ENCODE results near the gene KIAA1328.

Gene KIAA1328

DNA sequence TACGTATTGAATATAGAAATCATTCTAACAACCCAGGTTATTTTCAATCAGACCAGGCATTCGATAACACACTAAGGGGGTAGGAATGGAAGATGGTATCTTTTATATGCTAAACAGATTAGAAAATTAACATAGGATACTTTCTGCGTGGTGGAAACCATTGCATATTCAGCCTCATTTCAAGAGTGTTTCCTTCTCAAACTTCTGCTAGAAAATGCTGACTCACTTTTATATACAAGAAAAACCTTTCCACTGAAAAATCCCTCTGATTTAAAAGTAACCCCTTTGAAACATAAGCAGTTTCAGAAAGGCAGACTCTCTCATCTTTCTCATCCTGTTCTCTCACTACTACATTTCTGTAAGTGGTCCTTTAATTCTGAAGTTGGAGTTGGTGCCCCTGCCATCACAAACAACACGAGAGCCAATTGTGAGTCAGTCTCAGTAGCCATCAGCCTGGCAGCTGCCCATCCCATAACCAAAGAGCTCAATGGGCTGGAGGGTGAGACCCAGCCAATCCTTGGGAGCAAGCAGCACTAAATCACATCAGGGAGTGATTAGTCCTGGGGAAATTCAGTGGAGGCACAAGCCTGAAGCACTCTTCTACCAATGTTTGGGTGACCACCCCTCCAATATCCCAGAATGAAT lies 393.5 kb downstream of the KIAA1328 start:
- DNase-seq (ENCODE audit: extremely low read depth, low read depth): no peak
- H3K4me3 ChIP-seq (replicated peaks; ENCODE audit: low read depth, low read length): no peak overlapping the region
- no peak for TF ChIP-seq CTCF (IDR thresholded peaks at IDR 0.05; ENCODE audit: low read depth, low read length, missing control alignments)

DNA sequence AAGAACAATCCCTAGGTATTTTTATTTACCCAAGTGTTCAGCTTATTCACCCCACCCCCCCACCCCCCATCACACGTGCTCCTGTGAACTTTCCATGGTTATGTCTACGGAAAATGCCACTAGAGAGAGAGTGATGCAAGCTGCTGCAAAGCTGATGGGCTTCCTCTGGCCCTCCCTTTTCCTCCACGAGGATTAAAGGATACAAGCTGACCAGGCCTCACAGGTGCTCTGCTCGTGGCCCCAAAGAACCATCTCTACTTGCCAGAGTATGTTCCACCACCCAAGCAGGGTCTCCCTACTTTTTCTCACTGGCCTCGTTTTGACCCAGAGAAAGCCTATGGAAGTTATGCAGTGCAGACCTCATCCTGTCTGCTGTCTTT lies 394.1 kb downstream of the KIAA1328 start:
- H3K4me3 ChIP-seq (replicated peaks; ENCODE audit: low read depth, low read length): no peak overlapping the region
- TF ChIP-seq CTCF (IDR thresholded peaks at IDR 0.05; ENCODE audit: low read depth, low read length, missing control alignments): no peak
- DNase-seq (ENCODE audit: extremely low read depth, low read depth): no peak

- H3K4me3 ChIP-seq (replicated peaks; ENCODE audit: low read depth, low read length): no peak overlapping the region
- no peak for TF ChIP-seq CTCF (IDR thresholded peaks at IDR 0.05; ENCODE audit: low read depth, low read length, missing control alignments)
- no peak for DNase-seq (ENCODE audit: extremely low read depth, low read depth)
These were observed 396.4 kb downstream of the KIAA1328 start for GRCh38 chr18:37225279-37225678.

DNA sequence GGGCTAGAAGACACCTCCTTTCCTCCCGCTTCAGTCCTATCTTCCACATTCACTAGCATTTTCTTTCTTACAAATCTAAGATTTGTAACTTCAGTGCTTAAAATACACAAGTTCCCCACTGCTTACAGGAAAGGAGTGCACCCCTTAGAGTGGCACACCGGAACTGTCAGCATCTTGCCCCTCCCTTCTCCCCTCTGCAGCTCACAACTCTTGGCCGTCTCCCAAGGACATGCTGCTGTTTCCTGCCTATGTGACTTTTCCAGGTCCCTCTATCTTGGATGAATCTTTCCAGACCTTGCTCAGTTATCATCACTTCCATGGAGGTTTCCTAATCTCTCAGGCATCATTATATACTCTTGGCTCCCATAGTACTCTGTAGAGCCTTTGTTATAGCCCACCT lies 401.8 kb downstream of the KIAA1328 start:
- no peak for TF ChIP-seq CTCF (IDR thresholded peaks at IDR 0.05; ENCODE audit: low read depth, low read length, missing control alignments)
- DNase-seq (ENCODE audit: extremely low read depth, low read depth): no peak
- H3K4me3 ChIP-seq (replicated peaks; ENCODE audit: low read depth, low read length): no peak overlapping the region

DNA sequence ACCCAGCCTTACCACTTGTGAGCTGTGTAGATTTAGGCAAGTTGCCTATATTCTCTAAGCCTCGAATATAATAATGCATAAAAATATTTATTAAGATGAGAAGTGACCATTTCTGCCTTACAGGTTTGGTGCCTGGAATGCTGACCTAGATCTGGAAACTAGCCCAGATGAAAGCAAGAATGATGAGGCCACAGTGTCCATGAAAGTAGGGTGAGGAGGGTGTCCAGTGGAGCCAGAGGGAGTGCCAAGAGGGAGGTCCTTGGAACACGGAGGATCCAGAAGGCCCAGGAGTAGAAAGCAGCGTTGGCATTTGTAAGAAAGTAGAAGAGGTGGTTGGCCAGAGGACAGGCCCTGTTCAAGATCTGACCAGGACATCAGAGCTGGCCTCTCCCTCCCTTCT lies 402.3 kb downstream of the KIAA1328 start:
- no peak for TF ChIP-seq CTCF (IDR thresholded peaks at IDR 0.05; ENCODE audit: low read depth, low read length, missing control alignments)
- DNase-seq (ENCODE audit: extremely low read depth, low read depth): no peak

DNA sequence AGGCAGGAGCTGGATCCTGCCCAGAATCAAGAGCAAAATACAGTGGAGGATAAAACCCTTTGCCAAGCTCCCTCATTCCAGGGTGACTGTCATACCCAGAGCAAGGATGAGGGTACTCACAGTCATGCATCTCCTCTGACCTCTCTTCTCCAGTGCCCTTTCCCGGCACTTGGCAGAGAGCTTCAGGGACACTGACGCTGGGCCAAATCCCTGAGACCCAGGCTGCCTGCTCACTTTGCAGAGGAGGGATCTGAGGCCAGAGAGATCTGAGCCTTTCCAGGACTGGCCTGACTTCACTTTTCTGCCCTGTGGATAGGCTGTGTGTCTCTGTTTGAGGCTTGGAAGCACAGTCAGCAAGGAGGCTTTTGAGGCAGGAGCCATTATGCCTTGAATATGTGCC lies 406.7 kb downstream of the KIAA1328 start:
- no peak for TF ChIP-seq CTCF (IDR thresholded peaks at IDR 0.05; ENCODE audit: low read depth, low read length, missing control alignments)
- no peak for DNase-seq (ENCODE audit: extremely low read depth, low read depth)
- H3K4me3 ChIP-seq (replicated peaks; ENCODE audit: low read depth, low read length): no peak overlapping the region

More for the DNA sequence above, 402.3 kb downstream of the KIAA1328 start:
- no peak overlapping the region for H3K4me3 ChIP-seq (replicated peaks; ENCODE audit: low read depth, low read length)

Data from HFF-Myc (cell line).